GM06990 (cell line): Measurements from ENCODE around the gene PRSS48.

Source experiments
- DNase-seq: peaks from one replicate; pipeline ENCODE4 v3.0.0-alpha.2; 2011; ENCODE audit not compliant: insufficient read length; ENCODE audit errors: extremely low read depth
- H3K27me3 ChIP-seq: replicated peaks from 2 replicates; pipeline ENCODE4 v1.6.0; 2011; ENCODE audit warnings: low read length; ENCODE audit not compliant: control insufficient read depth, insufficient read depth
- H3K36me3 ChIP-seq: 2 replicates; pipeline ENCODE4 v1.5.1; 2011; ENCODE audit warnings: low read length; ENCODE audit not compliant: control insufficient read depth, insufficient read depth
- H3K4me3 ChIP-seq: replicated peaks from 2 replicates; pipeline ENCODE4 v1.5.1; 2011; ENCODE audit warnings: low read depth, mild to moderate bottlenecking, control low read depth, low read length
- CTCF ChIP-seq: IDR thresholded peaks from 2 replicates; pipeline ENCODE4 v1.5.1; 2011; ENCODE audit warnings: low read length, control low read depth, mild to moderate bottlenecking, inconsistent platforms; ENCODE audit not compliant: insufficient read depth, poor library complexity, severe bottlenecking

The PRSS48 gene, protein sequence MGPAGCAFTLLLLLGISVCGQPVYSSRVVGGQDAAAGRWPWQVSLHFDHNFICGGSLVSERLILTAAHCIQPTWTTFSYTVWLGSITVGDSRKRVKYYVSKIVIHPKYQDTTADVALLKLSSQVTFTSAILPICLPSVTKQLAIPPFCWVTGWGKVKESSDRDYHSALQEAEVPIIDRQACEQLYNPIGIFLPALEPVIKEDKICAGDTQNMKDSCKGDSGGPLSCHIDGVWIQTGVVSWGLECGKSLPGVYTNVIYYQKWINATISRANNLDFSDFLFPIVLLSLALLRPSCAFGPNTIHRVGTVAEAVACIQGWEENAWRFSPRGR

GRCh38 chr4:151276787-151277562, at the start of gene PRSS48:
PRSS48 (plus strand) TSS chr4:151277161; CDS start chr4:151277173, 12 bp downstream.
- DNase-seq = peak; percentile 10
- peak; percentile 85 for TF ChIP-seq CTCF

GRCh38 chr4:151227172-151227571, 49.8 kb upstream of the PRSS48 start:
- TF ChIP-seq CTCF = no peak
- DNase-seq = no peak
- Histone ChIP-seq H3K36me3 (no peaks in the 10 kb centered on the region), H3K4me3 (no peak overlapping the region), H3K27me3 (no peaks in the 10 kb centered on the region)

More at GRCh38 chr4:151276787-151277562, at the start of gene PRSS48:
- no peaks in the 10 kb centered on the region for H3K27me3 ChIP-seq
- no peak within 1 kb of the TSS for H3K4me3 ChIP-seq
- H3K36me3 ChIP-seq = no peaks in the 10 kb centered on the region

- H3K4me3 ChIP-seq = no peak overlapping the region
- DNase-seq = no peak
- TF ChIP-seq CTCF = no peak
- no peaks in the 10 kb centered on the region for H3K36me3 ChIP-seq
- H3K27me3 ChIP-seq = no peaks in the 10 kb centered on the region
Measured at GRCh38 chr4:151227731-151228130, 49.2 kb upstream of the PRSS48 start.

- TF ChIP-seq CTCF = no peak
- no peak overlapping the region for H3K4me3 ChIP-seq
- no peaks in the 10 kb centered on the region for H3K36me3 ChIP-seq
- H3K27me3 ChIP-seq = no peaks in the 10 kb centered on the region
- no peak for DNase-seq
Measured at GRCh38 chr4:151228189-151229119, 48.5 kb upstream of the PRSS48 start.

DNA sequence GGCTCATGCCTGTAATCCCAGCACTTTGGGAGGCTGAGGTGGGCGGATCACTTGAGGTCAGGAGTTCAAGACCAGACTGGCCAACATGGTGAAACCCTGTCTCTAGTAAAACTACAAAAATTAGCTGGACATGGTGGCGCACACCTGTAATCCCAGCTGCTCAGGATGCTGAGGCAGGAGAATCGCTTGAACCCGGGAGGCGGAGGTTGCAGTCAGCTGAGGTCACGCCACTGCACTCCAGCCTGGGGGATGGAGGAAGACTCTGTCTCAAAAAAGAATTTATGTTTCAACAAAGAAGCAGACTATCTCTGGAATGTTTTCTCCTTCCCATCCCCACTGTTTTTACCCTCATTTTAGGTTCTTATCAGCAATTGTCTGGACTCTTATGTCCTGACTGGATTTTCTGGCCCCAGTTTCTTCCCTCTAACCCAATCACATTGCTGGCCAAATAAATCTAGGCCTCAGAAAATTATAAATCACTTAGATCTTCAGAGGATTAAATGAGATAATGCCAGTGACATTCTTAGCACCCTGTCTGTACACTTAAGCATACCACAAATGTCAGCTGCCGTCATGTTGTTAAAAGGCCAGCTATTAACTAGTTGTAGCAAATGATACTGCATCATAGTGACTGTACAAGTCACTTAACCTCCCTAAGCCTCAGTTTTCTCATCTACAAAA, 44.9 kb upstream of the PRSS48 start:
- no peak for DNase-seq
- no peak for TF ChIP-seq CTCF
- Histone ChIP-seq H3K4me3 (no peak overlapping the region), H3K27me3 (no peaks in the 10 kb centered on the region), H3K36me3 (no peaks in the 10 kb centered on the region)
